Anterior cingulate cortex (tissue), 58 donors: ENCODE data around the gene RBPMS2.
A peak's percentile ranks its signal among the peaks of the same experiment; 100 is the strongest.

Experiments
- DNase-seq, 58 donors: peaks; one replicate each; lab custom pipeline; 2025; lab: John Stamatoyannopoulos, UW

The RBPMS2 gene

DNA sequence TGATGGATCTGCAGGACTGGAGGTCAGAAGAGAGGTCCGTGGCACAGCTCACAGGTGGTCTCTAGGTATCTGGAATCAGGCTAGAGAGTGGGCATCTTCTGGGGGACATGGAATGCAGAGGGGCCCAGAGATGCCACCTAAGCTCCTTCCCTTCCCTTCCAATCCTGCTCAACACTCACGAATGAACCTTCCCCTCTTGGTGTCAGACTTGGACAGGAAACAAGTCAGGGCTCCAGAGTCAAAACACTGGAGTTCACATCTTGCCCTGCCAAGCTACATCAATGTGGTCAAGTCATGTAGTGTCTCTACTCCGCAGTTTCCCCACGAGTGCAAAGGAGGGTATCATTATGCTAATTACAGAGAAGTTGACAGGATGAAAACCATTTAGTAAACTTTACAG, 16.0 kb upstream of the RBPMS2 start:
- no peak for DNase-seq

DNA sequence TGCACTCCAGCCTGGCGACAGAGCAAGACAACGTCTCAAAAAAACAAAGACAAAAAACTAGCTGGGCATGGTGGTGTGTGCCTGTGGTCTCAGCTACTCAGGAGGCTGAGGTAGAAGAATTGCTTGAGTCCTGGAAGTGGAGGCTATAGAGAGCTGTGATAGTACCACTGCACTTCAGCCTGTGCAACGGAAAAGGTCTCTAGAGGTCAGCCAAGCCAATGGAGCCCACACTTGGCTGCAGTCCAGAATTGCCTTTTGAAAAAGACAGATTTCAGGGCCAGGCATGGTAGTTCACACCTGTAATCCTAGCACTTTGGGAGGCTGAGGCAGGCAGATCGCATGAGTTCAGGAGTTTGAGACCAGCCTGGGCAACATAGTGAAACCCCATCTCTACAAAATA, 8.4 kb upstream of the RBPMS2 start:
- no peak for DNase-seq

DNA sequence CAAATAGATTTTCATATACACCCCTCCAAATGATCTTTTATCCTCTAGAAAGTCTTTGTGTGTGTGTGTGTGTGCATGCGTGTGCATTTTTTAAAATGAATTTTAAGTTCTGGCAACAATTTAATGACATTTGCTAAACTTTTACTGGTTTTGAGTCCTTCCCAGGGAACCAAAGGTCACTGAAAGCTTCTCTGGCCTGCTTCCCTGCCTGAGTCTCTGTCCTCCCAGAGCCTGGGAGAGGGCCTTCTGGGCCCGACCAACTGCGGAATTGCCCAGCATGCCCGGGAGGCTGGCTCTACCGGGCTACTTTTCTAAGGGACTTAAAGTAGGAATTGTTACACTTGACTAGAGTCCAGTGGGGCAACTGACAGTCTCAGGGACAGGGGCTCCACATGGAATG, 7.4 kb upstream of the RBPMS2 start:
- no peak for DNase-seq

DNA sequence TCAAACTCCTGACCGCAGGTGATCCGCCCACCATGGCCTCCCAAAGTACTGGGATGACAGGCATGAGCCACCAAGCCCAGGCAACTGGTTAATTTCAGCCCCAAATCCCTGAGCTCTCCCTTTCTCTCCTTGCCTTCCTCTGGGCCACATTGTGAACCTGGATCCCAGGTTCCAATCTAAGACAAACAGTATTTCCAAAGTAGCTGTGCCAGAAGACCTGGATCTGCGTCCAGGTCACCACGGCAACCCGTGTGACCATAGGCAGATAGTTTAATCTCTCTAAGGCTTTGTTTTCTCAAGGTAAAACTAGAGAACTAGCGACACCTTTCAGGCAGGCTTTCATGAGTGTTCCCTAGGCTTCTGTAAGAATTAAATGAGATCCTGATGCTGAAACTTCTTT, 5.9 kb upstream of the RBPMS2 start:
- DNase-seq: no peak

DNA sequence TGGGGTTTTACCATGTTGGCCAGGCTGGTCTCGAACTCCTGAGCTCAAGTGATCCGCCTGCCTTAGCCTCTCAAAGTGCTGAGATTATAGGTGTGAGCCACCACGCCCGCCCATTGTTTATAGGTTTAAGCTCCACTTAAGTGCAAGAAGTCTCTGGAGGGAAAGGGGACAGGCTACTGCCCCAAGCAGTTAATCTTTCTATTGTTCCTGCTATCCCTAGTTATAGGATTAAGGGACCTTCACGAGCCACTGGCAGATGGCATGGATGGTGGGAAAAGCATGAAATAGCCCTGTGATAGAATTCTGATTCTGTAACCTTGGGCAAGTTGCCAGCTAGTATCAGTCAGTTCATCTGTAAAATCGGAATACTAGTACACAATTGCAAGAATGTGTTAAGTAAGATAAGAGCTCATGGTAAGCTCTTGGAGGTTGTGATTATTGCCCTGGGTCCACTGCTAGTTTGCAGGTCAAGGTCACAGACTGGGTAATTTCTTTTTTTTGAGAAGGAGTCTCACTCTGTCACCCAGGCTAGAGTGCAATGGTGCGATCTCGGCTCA, 5.3 kb upstream of the RBPMS2 start:
- DNase-seq: no peak

DNA sequence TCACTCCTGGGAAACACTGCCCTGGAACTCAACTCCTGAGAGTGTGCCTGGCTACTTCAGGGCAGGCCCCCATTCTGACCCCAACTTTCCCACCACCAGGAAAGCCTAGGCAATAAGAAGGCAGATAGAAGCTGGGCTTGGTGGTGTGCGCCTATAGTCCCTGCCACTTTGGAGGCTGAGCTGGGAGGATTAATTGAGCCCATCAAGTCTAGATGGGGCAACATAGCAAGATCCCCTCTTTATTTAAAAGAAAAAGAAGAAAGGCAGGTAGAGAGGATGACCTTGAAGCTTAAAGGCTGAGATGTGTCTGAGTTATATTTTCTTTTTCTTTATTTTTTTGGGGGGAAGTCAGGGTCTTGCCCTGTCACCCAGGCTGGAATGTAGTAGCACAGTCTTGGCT, 4.2 kb upstream of the RBPMS2 start:
- no peak for DNase-seq

DNA sequence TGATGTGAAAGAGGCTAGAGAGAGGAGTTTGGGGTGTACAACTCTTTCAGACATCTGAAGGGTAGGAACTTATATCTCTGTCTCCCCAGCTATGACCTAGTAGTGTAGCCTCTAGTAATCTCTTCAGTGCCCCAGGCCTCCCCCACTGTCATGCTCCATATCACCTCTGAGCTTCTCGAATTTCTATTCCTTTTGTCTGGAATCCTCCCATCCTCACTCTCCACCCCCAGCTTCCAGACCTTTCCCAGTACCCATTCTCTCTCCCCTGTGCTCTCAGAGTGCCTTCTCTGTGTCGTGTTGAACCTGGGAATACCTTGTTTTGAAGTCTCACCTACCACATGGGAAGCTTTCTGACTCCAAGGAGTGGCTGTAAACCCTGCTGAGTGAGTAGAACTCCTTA, 3.6 kb upstream of the RBPMS2 start:
- no peak for DNase-seq

DNA sequence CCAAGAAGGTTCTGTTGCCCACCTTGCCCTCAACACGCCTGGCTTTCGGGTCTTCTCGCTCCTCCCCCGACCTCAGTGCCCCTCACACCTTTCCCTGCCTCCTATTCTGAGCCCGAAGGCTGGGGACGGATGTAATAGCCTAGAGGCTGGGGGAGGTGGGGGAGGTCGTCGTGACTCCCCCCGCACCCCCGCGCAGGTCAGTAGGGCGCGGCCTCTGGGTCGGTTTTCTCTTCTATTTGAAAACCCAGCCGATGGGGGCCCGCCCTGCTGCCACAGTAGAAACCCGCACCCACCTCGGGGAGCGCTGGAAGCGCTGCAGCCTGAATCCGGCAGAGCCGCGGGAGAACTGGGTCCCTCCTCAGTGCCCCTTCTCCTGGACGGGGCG, 1.0 kb upstream of the RBPMS2 start:
- DNase-seq: no peak

DNA sequence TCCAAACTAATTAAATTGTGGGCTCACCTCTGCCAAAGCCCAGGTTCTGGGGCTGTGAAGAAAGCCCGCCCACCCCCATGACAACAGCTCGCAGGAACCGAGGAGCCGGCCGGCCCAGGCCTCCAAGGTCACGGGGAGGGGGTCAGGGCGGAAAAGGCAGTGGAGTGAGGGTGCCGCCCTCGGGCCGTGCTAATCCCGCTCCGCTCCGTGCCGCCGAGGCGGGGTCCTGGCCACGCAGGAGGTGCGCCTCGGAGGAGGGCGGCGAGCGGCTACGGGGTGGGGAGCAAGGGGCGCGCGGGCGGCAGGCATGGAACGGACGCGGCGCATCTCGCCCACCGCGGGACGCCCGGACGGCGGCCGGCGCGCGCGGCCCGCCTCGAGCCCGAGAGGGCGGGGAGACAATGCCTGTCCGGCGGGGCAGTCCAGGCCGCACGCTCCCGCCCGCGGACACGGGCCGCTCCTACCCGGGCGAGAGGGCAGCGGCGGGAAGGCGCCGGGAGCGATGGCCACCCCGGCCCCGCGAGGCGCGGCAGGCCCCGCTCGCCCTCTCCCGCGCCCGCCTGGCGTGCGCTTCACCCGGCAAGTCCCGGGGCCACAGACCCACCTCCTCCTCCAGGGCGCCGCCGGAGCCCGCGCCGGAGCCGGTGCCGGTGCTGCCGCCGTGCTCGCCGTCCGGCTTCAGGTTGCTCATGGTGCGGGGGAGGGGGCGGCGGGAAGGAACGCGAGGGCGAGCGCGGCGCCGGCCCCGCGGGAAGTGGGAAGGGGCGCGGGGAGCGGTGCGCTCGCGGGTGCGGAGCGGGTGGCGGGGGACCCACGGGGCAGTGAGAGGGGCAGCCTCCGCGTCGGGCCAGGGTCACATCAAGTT, 528 bp downstream of the RBPMS2 start:
- peak in 1 of 58 donors; percentile 1 for DNase-seq

DNA sequence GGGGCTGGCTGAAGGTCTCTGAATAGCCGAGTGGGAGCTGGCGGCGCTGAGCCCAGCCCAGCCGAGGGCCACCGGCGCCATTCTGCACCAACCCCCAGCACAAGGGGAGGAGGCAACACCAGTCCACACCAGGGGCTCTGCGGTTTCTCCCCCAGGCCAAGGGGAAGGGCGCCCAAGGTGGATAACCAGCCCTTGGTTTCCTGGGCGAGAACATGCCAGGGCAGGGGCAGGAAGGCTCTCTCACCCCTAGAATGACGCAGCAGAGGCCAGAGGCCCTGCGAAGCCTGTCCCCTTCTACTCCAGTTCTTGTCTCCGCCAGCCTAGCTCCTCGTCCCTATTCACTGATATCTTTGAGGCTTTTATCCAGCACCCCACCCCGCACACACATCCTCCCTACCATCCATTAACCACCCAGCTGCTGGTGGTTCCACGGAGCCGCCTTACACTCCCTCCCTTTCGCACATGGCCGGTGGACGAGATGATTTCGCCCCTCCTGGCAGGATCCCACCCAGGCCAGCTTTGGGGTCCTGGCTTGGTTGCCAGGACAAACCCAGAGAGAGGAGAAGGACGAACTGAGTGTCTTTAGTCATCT, 1.3 kb downstream of the RBPMS2 start:
- DNase-seq: no peak

DNA sequence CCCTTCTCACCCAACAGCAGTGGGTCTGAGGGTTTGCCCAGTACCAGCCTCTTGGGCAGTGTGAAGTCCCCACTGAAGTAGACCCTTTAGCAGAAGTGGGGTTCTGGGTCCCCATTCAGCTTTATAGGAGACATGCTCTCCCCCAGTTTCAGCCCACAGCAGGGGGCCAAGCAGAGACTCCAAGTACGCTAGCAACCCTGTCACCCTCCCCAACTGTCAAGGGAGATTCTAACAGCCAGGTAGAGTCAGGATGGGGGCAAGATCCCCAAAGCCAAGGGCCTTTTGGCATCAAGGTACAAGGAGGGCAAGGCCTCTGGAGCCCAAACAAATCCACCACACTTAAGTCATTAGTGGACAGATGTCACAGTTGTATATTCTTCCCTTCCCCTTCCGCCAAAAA, 1.8 kb downstream of the RBPMS2 start:
- DNase-seq: no peak

DNA sequence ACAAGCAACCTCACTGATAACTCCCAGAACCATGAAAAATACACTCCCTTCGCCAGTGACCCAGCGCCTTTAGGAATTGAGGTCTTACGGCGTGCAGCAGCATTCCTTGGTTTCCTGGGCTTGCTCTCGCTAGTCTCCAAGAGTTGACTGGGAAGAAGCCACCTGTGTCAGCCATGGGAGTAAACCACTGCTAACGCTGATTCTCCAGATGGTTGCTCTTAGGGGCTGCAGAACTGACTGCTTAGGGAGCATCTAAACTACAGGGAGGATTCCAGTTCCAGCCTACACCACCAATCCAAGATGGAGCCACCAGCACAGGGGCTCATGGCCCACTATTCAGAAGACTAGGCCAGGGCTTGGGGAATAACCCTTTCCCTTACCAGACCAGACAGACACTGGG, 2.4 kb downstream of the RBPMS2 start:
- DNase-seq: no peak

DNA sequence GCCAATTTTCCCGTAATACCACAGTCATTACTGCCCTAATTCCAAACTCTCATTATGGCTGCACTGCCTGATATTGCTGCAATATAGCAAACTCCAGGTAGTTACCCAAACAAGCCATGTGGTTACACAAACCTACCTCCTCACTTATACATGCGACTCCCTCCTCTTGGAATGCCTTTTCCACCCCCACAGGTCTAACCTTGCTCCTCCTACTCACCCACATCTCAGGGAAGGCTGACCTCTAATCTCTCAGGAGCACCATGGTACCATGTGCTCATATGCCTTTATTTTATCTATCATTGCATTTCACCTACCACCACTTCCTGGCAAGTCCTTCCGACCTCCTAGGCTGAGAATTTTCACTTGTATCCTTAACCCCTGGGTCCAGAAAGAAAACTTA, 2.9 kb downstream of the RBPMS2 start:
- DNase-seq: no peak

DNA sequence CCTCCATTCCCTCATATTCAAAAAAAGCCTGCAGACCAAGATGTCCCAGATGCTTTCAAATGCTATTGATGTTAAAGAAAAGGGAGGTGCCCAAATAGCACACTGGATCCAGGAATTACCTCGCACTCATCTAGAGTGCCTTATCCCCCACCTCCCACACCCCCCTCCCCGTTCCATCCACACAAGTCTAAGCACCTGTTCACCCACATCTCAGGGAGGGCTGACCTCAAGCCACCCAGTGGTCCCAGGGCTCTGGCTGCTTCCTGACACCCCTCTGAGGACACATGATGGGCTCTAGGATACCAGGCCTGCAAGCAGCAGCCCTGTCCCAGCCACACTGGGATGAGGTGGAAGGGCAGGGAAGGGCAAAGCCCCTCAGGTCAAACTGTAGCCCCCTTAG, 4.8 kb downstream of the RBPMS2 start:
- no peak for DNase-seq

DNA sequence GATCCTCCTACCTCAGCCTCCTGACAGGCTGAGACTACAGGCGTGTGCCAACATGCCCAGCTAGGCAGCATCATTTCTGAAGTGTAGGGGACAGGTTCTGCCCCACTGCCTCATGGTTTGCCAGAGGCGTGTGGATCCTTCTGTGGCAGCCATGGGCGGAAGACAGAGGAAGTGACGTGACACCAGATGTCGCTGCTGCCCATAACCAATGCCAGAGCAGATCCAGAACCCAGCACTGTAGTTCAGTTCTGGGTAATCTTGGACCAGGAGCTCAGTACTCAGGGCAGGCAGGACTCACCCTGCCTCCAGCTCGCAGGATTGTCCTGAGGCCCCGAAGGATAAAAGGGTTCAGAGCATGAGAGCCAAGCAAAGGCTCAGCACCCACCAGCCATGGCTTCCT, 8.2 kb downstream of the RBPMS2 start:
- DNase-seq: no peak

DNA sequence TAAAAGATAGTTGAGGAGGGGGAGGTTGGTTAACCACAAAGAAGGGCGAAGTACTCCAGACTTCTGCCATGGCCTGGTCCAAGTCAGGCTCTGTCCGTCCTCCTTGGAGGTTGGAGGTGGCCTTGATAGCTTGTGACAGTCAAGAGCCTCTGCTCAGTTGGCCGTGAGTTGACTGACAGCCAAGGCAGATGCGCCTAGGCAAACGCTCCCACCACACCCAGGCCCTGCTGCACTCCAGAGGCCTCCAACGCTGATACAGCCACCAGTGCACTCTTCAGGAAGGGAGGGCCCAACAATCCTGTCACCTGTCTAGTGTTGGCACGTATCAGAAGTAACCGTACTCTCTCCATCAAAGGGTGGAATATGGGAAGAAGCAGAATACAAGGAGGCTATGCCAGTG, 9.3 kb downstream of the RBPMS2 start:
- no peak for DNase-seq

DNA sequence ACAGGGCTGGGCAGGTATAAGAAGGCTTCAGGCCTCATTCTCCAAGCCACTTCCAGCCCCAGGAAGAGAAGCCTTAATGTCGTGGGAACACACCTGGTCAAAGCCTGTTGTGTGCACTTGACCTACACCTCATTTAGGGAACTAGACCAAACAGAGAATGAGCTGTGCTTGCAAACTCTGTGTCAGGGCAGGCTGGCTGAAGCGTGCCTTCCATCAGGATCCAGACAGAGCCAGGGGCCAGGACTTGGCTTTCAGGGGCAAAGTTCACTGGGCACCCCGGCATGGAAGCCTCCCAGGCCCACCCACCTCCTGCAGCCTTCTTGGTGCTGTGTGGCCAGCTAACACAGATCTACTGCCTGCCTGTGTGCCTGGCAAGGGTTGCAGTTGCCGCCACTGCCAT, 11.5 kb downstream of the RBPMS2 start:
- no peak for DNase-seq

DNA sequence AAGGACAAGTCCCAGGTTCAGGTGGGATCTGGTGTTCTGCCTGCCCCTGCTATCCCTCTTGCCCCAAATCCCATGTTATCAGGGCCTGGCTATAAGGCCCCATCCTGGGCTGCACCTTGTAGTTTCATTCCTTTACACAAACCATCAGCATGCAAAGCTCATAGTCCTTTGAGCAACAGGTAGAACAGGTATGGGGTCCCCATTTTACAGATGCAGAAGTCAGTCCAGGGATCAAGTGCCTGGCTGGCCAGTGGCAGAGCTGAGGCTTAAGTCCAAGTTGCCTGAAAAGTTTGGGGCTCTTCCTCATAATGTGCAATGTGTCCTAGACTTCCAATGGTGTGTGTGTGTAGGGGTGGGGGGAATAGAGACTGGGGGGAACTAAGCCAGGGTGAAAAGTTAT, 11.9 kb downstream of the RBPMS2 start:
- no peak for DNase-seq

DNA sequence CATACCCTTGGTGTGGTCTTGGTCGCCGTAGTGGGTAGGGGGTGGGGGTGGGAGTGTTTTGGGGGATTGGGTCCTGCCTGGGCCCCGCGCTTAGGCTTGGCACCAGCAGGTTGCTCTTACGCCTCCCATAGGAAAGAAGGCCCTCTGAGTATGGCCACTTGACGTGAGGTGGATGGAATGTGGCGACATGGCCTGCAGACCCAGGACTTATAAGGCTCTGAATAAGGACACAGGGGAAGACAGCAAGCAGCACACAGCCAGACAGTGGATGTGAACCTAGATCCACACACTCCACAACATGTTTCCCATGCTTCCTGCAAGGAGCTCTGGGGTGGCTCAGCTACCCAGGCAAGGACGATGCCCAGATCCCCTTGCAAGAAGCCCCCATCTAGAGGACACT, 12.4 kb downstream of the RBPMS2 start:
- DNase-seq: no peak

DNA sequence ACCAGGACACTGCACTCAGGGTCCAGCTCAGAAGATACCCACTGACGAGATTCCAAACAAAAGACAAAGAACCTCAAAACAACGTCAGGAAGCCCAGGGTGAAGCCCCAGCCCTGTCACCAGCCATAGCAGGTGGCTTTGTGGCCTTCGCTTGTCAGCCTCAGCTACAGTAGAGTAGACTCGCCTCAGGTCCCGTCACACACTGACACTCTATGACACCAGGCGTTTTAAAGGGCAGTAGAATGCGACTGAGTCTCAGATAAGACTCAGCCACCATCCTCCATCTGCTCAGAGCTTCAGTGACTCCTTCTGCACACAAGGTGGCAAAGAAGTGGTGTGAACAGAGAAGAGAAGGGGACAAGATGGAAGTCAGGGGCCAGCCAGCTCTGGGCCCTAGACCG, 12.8 kb downstream of the RBPMS2 start:
- no peak for DNase-seq

DNA sequence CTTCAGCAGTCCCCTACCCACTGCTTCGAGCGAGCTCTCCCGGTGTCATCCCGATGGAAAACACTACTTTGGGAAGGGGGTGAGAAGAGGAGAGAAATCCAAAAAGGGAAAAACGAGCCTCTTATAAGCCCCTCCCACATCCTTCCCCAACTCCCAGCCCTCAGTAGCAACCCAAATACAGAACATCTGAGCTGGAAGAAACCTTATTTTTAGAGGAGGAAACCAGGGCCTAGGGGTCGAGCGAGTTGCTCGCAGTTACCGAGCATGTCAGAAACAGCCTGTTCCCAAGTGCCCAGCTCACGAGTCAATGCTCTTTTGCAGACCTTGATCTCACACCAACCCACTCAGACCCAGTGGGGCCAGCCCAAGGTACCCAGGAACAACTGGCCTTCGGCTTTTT, 14.2 kb downstream of the RBPMS2 start:
- no peak for DNase-seq

DNA sequence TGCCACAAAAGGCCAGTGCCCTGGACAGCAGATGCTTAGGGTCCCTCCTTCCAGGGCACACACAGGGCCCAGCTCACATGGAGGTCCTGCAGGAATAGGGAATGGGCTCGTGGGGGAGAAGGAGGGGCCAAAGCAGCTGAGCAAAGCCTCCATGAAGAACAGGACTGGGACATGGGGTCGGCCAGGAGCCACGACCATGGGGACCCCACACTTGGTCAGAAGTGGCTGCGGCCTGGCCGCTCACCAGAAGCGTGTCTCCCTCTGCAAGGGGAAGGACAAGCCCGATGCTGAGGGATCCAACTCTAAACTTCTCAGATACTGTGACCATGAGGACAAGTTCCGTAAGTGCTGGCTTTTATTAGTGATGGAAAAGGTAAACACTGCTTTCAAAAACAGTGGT, 15.3 kb downstream of the RBPMS2 start:
- DNase-seq: no peak
